GM18498 (cell line): ENCODE results near the gene ECPAS.
"Not testable (repeated sequence)": the region's sequence is repeated elsewhere in the genome, so short reads cannot be mapped to it uniquely, and the experiment has no call there.

ENCODE experiments used
- ATAC-seq: cut with Tn5 transposase; IDR thresholded peaks from one replicate; pipeline ENCODE4 v1.9.1; 2021; ENCODE audit warnings: mild to moderate bottlenecking, moderate library complexity; ENCODE audit not compliant: unreplicated experiment

ECPAS gene

DNA sequence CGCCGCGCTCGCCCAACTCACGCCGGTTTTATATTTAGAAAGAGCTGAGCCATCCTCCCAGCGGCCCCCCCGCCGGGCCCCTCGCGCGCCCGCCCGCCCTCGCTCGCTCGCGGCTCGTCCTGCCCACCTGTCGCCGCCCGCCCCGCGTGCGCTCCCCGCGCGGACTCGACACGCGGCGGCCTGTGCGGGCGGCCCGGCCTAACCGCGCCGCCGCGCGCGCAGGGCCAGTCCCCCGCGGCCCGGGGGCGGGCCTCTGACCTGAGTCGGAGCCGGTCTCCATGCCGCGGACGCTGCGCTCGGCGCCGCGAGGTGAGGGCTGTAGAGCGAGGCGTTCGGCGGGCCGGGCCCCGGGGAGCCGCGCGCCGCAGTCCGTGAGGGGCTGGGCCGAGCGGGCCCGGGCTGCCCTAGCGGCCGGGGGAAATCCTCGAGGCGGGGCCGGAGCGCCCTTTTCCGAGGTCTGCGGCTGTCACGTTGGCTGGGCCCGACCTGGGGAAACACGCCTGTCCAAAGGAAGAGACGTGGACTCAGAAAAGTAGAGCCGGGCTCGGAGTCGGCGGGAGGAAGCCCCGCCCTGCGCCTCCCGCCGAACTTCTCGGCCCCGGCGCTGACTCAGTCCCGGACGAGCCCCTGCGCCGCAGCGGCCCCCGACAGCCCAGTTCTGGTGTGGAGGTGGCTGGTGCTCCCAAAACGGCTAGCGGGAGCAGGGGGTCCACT, at the start of gene ECPAS:
Gene ECPAS (minus strand): TSS at position 526 of the 714 bp plus-strand sequence. CDS start 11,465 bp downstream, outside the sequence.
- ATAC-seq, result peak; percentile 60

GRCh38 chr9:111533099-111533790, 49.1 kb upstream of the ECPAS start:
- ATAC-seq, result no peak

GRCh38 chr9:111531716-111532115, 47.5 kb upstream of the ECPAS start:
- ATAC-seq, result no peak

DNA sequence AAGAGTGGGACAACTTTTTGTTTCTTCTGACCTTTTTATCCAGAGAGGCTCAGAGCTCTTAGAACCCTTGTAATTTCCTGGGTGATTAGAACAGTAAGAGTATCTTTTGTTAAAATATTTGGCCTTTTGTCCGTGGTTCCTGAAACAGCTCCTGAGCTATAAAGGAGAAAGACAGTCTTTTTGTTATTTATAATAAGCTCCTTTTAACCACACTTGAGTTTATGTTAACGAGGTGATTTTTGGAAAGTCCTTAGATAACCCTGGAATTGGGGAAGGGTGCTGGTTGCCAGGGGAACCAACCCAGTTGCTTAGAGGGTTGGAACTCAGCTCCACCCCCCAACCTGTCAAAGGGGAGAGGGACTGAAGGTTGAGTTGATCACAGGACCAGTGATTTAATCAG, 45.6 kb upstream of the ECPAS start:
- ATAC-seq, result no peak

- no peak for ATAC-seq
Measured at GRCh38 chr9:111527347-111527746, 43.2 kb upstream of the ECPAS start.

DNA sequence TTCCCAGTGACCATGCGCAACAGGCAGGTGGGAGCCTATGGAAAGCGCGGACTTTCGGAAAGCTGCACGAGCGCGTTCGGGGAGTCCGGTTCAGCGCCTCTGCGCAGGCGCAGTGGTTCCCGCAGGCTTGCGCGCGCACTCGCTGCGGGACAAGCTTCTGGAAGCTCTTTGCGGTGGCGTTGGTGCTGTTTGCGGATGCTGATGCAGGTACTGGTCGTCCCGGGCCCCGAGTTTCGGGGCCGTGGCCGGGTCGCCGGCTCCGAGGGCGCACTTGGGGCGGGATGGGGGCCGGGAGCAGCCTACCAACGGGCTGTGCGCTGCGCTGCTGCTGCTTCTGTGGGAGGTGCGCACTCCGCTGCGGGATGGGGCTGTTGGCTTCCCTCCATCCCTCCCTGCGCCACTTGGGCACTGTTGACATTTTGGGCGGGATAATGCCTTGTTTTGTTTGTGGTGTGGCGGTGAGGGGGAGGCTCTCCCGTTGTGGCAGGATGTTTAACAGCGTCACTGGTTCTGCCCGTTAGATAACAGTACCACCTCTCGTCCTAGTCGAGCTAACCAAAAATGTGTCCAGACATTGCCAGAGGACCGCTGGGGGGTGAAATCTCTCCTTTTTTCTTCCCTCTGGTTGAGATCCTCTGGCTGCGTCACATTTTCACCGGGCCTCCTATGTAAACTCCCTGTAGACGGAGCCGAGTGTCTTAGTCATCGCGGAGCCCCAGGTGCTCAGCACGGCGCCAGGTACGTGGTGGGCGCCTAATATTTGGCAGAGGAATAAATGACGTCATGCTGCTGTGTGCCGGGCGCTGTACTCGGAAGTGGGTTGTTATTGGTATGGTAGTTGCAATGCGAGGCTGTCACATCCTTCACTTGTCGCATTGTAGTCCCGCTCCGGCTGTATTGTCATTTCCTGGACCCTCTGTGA, 41.1 kb upstream of the ECPAS start, which contains the start of gene ZNF483:
Gene ZNF483 (plus strand): TSS at position 124 of the 922 bp plus-strand sequence. CDS start 2,217 bp downstream, outside the sequence.
- no peak for ATAC-seq

- no peak for ATAC-seq
Measured at GRCh38 chr9:111524731-111525055, 40.5 kb upstream of the ECPAS start.

GRCh38 chr9:111516061-111516465, 31.9 kb upstream of the ECPAS start:
- ATAC-seq, result no peak

DNA sequence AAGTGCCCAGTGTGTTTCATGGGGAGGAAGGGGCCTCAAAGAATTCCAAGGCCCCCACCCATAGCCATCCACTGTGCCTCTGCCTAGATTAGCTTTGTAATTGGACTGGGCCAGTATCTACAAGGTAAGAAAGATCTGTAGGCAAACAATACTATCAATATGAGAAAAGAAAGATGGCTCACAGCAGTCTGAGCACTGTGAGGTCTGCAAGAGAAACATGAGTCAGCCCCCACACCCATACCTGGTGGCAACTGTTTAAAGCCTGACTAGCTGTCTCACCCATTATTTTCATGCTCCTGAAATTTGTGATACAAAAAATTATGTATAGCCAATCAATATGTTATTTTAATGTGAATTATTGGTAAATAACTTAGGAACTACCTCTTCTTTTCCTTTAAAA, 30.8 kb upstream of the ECPAS start:
- ATAC-seq, result no peak

GRCh38 chr9:111511581-111511980, 27.4 kb upstream of the ECPAS start:
- not testable (repeated sequence) for ATAC-seq

- no peak for ATAC-seq
Measured at GRCh38 chr9:111502506-111502905, 18.3 kb upstream of the ECPAS start.

DNA sequence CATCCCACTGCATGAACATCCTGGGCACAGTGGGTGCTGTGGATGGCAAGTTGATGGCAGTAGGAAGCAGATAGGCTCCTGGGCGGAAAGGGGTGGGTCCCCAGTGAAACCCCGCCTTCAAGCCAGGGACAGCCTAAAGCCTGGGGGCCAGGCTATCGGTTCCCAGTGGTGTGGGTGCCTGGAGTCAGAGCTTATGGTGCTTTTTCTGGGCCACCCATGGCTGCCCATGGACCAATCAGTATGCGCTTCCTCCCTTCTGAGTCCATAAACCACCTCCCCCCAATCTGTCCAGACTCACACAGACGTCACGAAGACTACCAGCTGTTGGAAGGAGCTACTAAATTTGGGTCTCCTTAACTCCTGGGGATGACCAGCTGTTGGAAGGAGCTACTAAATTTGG, 17.5 kb upstream of the ECPAS start:
- no peak for ATAC-seq

GRCh38 chr9:111501005-111501562, 16.9 kb upstream of the ECPAS start:
- no peak for ATAC-seq

- ATAC-seq, result not testable (repeated sequence)
Measured at GRCh38 chr9:111497196-111497595, 13.0 kb upstream of the ECPAS start.

DNA sequence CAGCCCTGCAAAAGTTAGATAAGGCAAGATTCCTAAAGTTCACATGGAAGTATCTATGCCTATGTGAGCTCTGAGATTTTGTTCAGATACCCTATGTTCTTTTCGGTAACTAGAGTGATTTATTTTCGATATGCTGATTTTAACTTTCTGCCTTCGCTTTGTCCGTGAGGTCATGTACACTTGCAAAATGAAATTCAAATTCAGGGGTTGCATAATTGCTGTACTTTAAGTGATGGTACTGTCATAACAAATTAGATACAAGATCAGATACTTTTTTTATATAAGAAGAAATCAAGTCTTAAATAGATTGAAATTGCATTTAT, 350 bp upstream of the ECPAS start:
- ATAC-seq, result no peak

DNA sequence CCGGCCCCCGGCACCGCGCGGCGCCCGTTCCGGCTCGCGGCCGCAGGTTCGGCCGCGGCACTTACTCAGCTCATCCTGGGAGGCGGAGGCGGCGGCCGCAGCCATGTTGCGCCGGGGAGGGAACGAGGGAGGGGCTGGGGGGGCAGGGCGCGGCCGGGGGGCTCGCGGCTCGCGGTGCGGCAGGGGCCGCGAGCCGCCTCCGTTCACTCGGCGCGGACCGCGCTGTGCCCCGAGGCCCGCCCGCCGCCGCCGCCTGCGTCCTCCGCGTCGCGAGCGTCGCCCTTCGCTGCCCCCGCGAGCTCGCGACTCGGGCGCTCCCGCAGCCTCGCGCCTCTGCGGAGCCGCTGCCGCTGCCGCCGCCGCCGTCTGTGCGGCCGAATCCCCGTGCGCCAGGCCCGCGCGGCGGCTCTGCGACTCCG, 735 bp downstream of the ECPAS start:
- peak; percentile 47 for ATAC-seq

DNA sequence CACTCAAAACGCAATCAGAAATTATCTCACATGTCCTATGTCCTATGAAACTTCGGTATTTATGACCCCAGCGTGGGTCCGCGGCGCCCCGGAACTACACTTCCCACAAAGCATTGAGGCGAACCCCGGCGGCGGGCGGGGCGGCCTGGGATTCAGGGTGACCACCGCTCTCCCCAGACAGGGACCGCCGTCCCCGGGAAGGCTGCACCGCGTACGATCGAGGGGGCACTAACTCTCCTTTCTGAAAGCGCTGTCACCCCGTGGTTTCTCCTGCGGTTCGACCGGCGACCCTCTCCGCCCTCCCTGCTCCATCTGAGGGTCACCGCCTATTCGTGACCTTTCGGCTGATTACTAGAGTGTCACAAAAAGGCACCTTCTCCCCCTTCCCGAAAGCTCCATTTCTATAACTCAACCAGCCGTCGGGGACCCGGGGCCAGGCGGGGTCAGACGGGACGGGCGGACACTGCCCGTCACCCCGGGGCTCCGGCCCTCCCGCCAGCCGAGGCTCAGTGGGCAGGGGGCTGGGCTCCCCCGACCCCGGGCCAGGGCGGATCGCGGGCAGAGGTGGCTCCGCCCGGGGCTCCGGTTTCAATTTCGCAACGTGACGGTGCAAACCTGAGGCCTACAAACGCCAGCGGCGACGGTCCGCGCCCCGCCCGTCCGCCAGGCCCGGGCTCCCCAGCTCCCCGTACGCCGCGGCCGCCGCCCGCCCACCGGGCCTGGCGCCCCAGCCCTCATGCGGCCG, 1.3 kb downstream of the ECPAS start:
- ATAC-seq, result peak; percentile 67

DNA sequence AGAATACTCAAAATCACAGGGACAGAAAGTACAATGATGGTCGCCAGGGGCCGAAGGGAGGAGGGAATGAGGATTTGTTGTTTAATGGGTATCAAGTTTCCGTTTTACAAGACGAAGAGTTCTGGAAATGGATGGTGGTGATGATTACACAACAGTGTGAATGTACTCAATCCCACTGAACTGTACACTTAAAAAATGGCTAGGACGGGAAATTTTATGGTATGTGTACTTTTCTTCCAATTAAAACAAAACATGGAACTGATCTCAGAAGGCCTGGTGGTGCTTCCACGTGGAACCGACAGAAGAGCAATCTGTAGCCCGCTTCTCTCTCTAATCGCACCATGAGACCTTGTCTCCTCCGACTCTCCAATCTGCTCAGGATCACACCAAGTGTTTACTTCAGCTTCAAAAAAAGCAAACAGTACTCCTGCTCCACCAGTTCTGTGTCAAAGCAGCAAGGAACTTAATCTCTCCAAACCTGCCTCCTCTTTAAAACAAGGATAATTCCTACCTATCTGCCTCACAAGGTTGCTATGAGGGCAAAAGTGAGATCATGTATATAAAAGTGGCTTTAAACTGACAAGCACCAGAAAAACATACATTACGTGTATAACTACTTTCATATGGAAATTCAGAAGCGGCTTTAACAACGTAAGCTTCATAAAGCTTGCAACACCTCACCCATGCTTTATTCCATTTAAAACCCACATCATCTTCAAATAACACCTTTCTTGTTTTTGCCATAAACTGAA, 2.1 kb downstream of the ECPAS start:
- ATAC-seq, result no peak

- no peak for ATAC-seq
Measured at GRCh38 chr9:111477677-111478076, 6.5 kb downstream of the ECPAS start.

GRCh38 chr9:111475195-111475594, 9.0 kb downstream of the ECPAS start:
- ATAC-seq, result no peak
